ENCODE measurements around the gene PTF1A. TPM values are rescaled to one million over a fixed set of nuclear protein-coding genes. Genes with fewer than 3 reads are reported as not detected.

The PTF1A gene, protein sequence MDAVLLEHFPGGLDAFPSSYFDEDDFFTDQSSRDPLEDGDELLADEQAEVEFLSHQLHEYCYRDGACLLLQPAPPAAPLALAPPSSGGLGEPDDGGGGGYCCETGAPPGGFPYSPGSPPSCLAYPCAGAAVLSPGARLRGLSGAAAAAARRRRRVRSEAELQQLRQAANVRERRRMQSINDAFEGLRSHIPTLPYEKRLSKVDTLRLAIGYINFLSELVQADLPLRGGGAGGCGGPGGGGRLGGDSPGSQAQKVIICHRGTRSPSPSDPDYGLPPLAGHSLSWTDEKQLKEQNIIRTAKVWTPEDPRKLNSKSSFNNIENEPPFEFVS
- not detected for polyA plus RNA-seq (ENCODE audit: insufficient read length in 4 of 4)

DNA sequence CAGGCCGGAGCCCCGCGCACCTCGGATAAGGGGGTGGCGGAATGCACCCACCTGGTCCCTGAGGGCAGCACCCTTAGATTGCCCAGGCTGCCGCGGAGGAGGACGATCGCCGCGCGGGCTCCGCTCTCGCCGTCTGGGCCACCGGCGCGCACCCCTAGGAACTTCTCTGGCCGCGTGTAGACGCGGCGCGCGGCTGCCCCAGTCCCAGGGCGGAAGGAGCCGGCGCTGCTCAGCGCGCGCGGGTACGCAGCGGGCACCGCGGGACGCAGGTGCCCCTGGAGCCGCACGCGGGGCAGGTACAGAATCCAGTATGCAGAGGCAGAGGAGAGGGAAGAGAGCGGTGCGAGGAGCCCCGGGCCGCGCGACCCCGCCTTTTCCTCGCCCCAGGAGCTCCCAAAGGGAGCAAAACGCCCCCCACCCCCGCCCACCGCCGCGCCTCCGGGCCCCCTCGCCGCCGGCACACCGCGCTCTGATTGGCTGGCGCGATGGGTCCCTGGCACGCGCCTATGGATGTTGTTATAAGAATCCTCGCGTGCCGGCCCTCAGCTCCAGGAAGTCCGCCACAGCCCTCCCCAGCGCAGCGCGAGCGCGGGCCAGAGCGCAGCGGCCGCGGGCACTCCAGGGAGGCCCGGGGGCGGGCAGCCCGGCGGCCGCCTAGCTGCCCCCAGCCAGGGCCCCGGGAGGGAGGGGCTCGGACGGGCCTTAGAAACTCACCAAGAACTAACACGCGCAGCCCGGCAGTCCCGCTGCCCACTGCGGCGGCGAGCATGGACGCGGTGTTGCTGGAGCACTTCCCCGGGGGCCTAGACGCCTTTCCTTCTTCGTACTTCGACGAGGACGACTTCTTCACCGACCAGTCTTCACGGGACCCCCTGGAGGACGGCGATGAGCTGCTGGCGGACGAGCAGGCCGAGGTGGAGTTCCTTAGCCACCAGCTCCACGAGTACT, at the start of gene PTF1A:
Gene PTF1A (plus strand): TSS at position 549 of the 948 bp plus-strand sequence. CDS start 219 bp downstream, at position 768.
- DNase-seq (ENCODE audit: low read depth in 4 of 4, low spot score in 2 of 4) = no peak

DNA sequence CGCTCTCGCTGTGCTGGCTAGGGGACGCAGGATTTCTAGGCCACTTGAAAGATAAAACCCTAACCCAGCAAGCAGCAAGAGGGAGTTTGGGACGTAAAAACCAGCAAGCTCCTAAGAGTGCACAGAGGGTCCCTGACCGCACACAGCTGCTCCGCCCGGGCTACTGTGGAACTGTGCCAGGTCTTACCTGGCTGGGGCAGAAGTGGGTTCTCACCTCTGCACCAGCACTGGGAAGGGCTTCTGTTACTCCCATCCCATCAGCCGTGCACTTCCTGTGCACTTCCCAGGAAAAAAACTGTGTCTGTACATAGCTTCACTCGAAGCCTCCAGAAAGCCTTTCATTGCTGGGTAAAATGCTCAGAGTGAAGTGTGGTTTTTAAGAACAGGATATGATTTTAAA, 45.9 kb upstream of the PTF1A start:
- DNase-seq (ENCODE audit: low read depth in 4 of 4, low spot score in 2 of 4) = peak in 1 of 4 donors; percentile 7

DNA sequence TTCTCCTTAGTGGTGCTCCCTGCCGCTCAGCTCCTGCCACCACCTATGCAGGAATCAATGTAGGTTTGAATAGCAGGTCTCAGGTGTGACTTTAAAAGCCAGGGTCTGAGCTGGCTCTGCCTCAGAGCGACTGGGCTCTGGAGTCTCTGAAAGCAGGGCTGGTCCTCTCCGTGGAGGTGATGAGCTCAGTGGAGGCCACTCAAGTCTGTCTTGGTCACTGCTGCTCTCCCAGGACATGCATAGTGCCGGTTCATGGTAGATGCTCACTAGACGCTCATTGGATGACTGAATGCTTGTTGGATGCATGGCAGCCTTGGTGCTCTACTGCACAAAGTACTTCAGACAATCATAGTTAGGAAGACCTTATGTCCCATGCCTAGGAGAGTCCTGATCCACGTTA, 45.1 kb upstream of the PTF1A start:
- DNase-seq (ENCODE audit: low read depth in 4 of 4, low spot score in 2 of 4) = no peak

DNA sequence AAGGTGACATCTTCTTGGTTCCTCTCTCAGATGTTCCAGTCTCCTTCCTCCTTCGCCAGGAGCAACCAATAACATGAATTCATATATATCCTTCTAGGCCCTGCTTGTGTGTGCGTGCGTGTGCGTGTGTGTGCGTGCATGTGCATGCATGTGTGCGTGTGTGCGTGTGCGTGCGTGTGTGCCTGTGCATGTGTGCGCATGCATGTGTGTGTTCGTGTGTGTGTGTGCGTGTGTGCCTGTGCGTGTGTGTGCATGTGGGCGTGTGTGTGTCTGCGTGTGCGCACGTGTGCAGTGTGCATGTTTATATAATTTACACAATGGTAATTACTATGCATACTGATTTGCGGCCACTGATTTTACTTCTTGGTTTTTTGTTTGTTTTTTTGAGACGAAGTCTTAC, 43.9 kb upstream of the PTF1A start:
- DNase-seq (ENCODE audit: low read depth in 4 of 4, low spot score in 2 of 4) = no peak

DNA sequence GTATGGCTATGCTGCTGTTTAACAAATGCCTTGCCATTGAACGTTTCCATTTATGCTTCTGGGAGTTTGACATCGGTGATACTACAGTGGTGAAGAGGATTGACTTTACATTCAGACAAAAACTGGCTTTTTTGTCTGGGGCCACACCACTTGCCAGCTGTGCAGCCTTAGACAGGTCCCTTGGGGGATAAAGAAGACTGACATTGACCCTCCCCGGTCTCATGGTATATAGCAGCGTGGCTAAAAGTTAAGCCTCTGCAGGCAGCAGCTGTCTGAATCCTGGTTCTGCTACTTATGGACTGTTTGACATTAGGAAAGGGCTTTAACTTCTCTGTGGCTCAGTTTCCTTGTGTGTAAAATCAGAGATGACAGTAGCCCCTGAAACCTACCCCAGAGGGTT, 42.0 kb upstream of the PTF1A start:
- DNase-seq (ENCODE audit: low read depth in 4 of 4, low spot score in 2 of 4) = no peak

DNA sequence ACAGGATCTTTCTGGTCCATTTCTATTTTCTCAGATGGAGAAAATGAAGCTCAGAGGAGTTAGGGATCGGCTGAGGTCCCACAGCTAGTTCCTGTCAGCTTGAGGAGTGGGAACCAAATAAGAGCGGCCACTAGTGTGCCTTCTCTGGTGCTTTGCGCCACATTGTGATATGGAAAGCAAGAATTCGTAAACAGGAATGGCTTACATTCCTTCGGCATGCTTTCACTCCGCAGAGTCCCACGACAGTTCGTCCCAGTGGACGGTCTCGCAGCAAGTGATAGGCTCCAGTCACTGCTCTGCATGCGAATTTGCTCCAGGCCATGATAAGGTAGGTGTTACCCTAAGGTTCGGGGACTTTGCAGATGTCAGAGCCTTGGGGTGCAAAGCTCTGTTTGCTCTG, 41.5 kb upstream of the PTF1A start:
- DNase-seq (ENCODE audit: low read depth in 4 of 4, low spot score in 2 of 4) = no peak

DNA sequence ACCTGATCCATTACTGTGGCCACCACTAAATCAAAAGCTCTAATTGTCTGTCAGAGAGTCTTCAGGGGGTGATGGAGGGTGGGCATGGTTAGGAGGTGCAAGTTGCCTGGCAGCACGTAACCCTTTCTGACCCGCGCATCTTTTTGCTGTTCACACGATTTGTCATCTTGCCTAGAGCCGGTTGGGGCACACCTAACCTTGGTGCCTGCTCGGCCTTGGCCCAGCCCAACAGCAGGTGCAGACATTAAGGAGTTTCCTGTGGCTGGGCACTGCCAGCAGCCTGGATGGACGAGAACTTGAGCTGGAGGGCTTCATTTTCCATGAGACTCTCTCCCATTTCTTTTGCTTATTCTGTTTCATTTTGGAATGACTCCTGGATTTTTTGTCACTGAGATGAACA, 41.0 kb upstream of the PTF1A start:
- no peak for DNase-seq (ENCODE audit: low read depth in 4 of 4, low spot score in 2 of 4)

DNA sequence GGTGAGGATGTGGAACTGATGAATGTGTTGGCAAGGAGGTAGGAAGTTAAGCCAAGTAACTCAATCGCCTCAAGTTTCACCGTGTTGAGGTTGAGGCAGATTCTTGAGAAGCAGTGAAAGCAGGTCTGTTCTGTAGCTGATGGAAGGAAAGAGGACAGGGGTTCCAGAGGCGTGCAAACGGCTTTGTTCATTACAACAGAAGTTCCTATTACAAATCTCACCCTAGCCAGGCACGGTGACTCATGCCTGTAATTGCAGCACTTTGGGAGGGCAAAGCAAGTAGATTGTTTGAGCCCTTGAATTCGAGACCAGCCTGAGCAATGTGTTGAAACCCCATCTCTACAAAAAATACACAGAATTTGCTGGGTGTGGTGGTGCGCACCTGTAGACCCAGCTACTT, 36.9 kb upstream of the PTF1A start:
- no peak for DNase-seq (ENCODE audit: low read depth in 4 of 4, low spot score in 2 of 4)

DNA sequence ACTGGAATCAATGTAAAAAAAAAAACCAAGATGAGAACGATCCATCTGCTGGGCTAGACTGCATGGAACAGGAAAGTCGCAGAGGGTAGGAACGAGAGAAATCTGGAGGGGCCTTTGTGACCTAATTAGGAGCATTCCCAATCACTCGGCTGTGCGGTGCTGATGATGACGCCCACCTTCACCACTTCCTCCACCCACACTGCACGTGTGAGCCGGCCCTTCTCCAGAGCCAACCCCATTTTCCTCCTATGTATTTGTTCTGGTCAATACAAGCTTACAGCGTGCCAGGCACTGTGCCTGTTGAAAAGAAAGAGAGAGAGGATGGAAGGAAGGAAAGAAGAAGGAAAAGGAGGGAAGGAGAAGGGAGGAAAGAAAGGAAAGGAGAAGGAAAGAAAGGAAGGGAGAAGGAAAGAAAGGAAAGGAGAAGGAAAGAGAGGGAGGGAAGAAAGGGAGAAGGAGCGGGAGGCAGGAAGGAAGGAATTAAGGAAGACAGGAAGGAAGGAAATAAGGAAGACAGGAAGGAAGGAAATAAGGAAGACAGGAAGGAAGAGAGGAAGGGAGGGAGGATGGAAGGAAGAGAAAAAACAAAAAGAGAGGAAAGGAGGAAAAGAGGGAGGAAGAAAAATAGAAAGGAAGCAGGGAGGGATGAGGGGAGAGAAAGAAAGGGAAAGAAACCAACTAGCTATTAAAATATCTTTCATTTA, 35.5 kb upstream of the PTF1A start:
- no peak for DNase-seq (ENCODE audit: low read depth in 4 of 4, low spot score in 2 of 4)

DNA sequence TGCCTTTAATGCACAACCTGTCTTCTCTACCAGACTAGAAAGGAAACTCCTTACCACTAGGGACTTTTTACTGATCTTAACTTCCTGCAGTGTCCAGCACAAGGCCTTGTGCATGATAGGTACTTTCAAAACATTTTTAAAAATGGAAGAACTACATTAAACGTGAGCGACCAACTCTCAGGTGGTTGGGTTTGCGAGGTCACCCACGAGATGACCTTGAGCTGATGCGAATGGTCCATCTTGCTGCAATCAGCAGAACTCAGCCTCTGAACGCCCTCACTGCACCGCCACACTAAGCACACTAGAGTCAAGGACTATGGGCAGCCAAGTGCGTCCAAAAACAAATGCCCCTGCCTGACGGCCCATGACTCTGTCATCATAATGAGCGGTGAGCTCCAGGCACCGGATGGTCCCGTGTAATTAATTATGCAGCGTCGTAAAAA, 34.9 kb upstream of the PTF1A start:
- DNase-seq (ENCODE audit: low read depth in 4 of 4, low spot score in 2 of 4) = no peak

DNA sequence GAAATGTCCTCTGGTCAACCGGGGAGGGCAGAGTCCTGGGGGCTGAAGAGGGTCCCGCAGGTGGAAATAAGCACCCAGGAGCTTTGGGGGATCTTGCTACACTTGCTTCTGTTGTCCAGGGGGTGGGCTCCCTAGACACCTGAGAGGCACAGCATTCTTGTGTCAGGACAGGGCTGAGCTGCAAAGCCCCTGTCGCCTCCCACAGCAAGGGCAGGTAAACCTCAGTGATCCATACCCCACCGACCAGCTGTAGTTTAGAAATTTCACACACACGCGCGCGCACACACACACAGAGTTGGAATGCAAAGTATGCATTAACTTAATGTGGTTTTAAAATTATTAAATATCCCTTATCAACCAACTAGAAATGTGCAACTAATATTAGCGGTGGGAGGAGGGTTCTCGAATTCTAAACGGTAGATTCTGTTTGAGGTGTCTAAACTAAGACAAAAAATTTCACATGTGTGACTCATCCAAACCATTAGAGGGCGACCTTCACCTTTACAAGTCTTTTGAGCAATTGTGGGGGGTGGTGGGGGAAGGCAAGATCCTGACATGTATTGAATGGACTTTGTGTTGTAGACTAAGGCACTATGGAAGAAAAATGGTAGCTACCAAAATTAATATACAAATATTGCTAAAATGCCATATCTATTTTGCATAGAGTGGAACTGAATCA, 34.3 kb upstream of the PTF1A start:
- DNase-seq (ENCODE audit: low read depth in 4 of 4, low spot score in 2 of 4) = no peak

DNA sequence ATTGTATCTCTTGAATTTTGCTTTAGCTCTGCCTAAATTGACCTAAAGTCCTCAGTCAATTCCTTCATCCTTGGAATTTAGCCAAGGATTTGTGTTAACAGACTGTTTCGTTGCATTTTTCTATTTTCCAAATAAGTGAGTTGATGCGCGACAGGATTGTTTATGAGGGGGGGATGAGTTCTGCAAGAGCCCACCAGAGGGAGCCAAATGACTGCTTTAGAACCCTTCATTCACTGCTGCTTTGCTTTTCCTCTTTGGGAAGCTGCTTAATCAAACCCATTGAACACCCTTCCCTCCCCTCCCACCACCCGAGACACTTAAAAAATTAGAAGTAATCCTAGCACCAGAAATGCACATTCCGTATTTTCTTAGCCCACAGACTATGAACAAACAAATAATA, 33.7 kb upstream of the PTF1A start:
- DNase-seq (ENCODE audit: low read depth in 4 of 4, low spot score in 2 of 4) = peak in 1 of 4 donors; percentile 69

DNA sequence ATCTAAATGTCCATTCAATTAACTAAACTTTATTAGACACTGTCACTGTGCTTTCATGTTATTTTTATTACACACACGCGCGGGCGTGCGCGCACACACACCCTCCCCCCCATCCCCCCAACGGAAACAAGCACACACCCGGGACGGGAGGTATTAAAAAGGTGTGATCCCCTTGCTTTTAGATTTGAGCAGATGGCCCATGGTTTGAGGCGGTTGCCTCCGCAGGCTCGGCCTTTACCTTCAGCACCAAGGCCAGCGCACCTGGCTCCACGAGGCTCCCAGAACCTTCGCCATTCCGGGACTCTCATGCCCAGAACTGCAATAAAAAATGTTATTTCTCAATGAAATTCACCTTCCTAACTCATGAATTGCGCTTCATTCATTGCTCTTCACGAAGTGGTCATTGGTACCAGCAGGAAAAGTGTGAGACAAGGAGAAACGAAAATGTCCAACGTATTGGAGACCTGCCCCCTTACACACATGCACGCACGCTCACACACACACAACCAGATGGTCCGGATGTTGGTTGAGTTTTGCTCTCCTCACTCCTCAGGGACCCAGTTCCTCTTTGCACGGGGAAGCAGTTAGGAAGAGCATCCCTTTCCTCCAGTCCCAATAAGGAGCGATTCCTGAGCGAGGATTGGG, 20.8 kb upstream of the PTF1A start:
- DNase-seq (ENCODE audit: low read depth in 4 of 4, low spot score in 2 of 4) = no peak

DNA sequence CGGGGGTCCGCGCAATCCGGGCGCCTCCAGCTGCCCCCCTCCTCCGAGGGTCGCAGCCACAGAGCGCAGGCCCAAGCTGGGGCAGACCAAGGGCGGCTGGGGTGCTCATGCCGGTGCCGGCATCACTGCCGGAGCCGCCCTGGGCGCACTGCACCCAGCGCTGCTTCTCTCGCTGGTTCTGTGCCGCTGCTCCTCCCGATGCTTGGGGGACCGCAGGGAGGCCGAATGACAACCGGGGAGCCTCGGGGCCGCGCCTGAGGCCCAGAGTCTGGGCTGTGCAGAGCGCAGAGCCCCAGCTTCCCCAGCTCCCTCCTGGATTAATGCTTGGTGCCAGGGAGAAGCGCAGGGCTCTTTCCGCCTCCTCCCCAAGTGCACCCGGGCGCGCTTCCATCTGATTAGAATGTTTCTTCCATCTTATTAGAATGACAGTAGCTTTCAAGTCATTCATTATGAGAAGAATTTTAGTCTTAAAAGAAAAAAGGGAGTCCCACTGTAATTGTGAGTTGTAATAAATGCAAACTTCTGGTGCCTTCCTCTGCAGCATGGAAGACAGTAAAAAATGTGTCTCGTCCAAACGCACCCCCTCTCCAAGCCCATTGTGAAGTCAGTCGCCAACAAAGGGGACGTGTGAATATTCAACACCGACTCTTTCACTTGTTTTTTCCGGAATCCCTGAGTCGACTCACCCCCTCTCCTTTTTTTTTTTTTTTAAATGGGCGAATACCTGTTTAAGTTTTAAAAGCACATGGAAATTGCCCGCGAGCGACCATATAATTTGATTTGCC, 19.5 kb upstream of the PTF1A start:
- DNase-seq (ENCODE audit: low read depth in 4 of 4, low spot score in 2 of 4) = no peak

DNA sequence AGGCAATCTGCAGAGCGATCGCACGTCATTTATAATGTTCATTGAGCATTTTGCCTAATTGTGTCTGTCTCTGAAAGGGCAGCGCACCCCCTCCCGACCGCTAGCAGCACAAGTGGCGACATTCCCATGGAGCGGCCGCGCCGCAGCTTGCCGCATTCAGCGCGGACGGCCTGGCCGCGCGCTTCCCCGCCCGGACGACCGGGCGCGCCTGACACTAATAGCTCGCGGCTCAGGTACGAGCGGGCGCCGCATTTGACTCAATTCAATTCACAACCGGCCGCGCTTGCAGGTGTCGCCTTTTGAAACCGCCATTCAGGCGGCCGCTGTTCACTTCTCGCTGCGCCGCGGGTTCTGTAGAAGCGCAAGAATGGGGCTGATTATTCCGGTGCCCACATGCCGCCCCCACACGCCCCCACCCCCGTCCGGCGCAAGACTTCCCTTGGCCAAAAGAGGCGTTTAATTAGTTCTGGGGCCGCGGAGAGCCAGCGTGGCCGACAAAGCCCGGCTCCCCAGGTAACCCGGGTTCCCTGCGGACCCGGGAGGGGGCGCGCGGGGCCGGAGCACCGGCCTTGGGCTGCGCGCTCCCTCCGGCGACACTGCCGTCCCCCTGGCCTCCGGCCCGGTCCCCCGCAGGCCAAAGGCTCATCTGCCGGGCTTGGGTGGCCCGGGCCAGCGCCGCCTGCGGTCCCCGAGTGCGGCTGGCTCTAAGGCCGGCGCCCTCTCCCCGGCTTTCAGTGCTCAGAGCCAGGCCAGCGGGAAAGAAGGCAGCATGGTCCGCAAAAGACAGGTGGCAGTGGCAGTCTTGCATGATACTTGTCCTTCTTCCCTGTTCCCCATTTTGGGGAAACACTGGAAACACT, 18.7 kb upstream of the PTF1A start:
- no peak for DNase-seq (ENCODE audit: low read depth in 4 of 4, low spot score in 2 of 4)

DNA sequence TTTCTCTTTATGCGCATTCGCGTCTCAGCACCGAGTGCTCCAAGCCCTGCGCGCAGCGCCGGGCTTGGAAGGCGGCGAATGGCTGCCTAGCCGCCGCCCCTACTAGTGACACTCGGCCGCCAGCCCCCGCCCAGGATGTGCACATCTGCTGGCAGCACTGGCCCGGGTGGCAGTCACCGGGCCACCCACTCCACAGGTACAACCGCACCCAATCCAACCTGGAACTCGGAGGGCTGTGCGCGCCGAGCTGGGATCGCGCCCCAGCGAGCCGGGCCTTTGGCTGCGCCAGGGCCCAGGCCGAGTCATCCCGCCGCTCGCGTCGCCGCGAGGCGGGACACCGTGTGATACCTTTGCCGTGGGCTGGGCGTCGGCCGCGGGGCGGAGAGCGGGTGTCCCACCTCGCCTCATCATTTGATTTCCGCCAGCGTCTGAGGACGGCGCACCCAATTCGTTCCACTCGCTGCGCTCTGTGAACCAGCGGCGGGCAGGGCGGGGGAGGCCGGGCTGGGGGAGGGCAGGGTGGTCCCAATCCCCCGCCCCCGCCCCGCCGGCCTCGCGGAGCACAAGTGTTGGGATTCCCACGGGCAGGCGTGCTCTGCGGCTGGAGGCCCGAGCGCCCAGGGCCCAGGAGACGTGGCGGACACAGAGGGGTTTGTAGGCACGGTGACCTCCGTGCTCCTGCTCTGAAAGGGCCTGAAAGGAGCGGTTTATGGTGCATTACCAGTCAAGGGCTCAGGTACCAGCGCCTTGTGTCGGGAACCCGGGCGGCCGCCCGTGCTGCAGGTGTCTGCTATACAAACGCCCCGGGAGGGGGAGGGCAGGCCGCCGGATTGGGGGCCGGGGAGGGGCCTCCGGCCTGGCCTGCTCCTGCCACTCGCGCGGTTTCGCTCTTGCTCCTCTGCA, 17.8 kb upstream of the PTF1A start:
- no peak for DNase-seq (ENCODE audit: low read depth in 4 of 4, low spot score in 2 of 4)

DNA sequence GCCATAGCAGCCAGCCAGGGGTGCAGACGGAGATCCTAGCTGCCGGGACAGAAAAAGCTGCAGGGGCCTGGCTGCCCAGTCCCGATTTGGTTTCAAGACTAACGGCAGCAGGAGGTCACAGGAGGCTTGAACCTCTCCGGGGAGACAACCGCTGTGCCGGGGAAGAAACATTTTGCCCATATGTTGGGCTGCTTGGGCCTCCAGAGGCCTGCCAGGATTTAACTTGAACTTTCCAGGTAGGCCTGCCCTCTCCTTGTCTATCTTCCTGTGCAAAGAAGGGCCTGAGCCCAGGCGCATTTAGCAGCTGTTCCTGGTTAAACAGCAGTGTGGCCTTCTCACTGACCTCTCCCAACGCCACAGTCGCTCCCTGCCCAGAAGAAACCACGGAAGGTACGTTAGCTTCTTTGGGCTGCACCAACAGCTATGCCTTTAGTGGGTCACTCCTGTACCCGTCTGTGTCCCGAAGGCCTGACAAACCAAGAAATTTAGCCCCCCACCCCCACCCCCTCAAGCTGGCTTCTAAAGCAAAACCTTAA, 17.1 kb upstream of the PTF1A start:
- no peak for DNase-seq (ENCODE audit: low read depth in 4 of 4, low spot score in 2 of 4)

Measured in left renal cortex interstitium (tissue), 4 donors.